Upper lobe of right lung (tissue), 1 donor: ENCODE results near the gene KIAA2012. TPM values are rescaled to one million over a fixed set of nuclear protein-coding genes. Genes with fewer than 3 reads are reported as not detected.

Source experiments
- ATAC-seq: fragments of 200-7000 bp; cut with Tn5 transposase; one replicate; pipeline ENCODE4 v1.9.1; 2020; ENCODE audit warnings: mild to moderate bottlenecking, moderate library complexity
- DNase-seq: peaks from one replicate; pipeline ENCODE4 v3.0.0-alpha.2; 2020
- H3K27ac ChIP-seq: fragments of 200-600 bp; one replicate; pipeline ENCODE4 v1.8.0; 2022
- H3K27me3 ChIP-seq: fragments of 200-600 bp; one replicate; pipeline ENCODE4 v1.8.0; 2022; ENCODE audit warnings: mild to moderate bottlenecking
- H3K36me3 ChIP-seq: fragments of 200-600 bp; one replicate; pipeline ENCODE4 v1.8.0; 2022
- H3K4me1 ChIP-seq: fragments of 200-600 bp; one replicate; pipeline ENCODE4 v1.8.0; 2022
- H3K4me3 ChIP-seq: fragments of 200-600 bp; one replicate; pipeline ENCODE4 v1.8.0; 2022; ENCODE audit warnings: mild to moderate bottlenecking
- H3K9me3 ChIP-seq: fragments of 200-600 bp; one replicate; pipeline ENCODE4 v1.8.0; 2022
- CTCF ChIP-seq: fragments of 200-600 bp; IDR thresholded peaks from one replicate; pipeline ENCODE4 v1.8.0; 2022; ENCODE audit warnings: antibody characterized with exemption
- intact Hi-C: fragments of 100-400 bp; cut with DNase I; formaldehyde crosslinking; loops from one replicate; pipeline ENCODE4 v1.11.0; 2022
- total RNA-seq: library from RNA; stranded (reverse); fragmentation: NEBNext Ultra II Directional; extraction: Animal tissue kit (Norgen Biotek cat#: 25700); gene quantifications from one replicate; pipeline ENCODE4 v1.2.1, GENCODE V29; 2021
- donor health status: DM: no; HTN: yes; CAD: no; lungs with severe emphysema.

KIAA2012 gene
- total RNA-seq, 1 donor from 2014 or later: not detected

GRCh38 chr2:202116691-202117090 is 43.6 kb downstream of the KIAA2012 start:
- H3K9me3 ChIP-seq: no peaks in the 10 kb centered on the region
- DNase-seq (no peak), ATAC-seq (no peak)
- no peak overlapping the region for H3K4me3 ChIP-seq
- intact Hi-C loops: no loop called here
- peaks cover 7% of the 10 kb centered on the region for H3K4me1 ChIP-seq
- H3K36me3 ChIP-seq: no peaks in the 10 kb centered on the region
- no peak for TF ChIP-seq CTCF
- no peaks in the 10 kb centered on the region for H3K27me3 ChIP-seq
- no peak overlapping the region for H3K27ac ChIP-seq

- intact Hi-C loops: no loop called here
- no peak for ATAC-seq
Observed at GRCh38 chr2:202118168-202118567, 45.1 kb downstream of the KIAA2012 start.

GRCh38 chr2:202120828-202121227 is 47.8 kb downstream of the KIAA2012 start:
- Histone ChIP-seq H3K27ac (no peak overlapping the region), H3K27me3 (no peaks in the 10 kb centered on the region), H3K4me1 (no peaks in the 10 kb centered on the region), H3K9me3 (no peaks in the 10 kb centered on the region), H3K36me3 (no peaks in the 10 kb centered on the region), H3K4me3 (no peak overlapping the region)
- intact Hi-C loops: no loop called here
- ATAC-seq: no peak
- no peak for TF ChIP-seq CTCF
- no peak for DNase-seq

More at GRCh38 chr2:202118168-202118567, 45.1 kb downstream of the KIAA2012 start:
- H3K4me3 ChIP-seq: no peak overlapping the region
- no peaks in the 10 kb centered on the region for H3K9me3 ChIP-seq
- no peak overlapping the region for H3K27ac ChIP-seq
- H3K4me1 ChIP-seq: peaks cover 7% of the 10 kb centered on the region
- no peaks in the 10 kb centered on the region for H3K27me3 ChIP-seq
- no peak for DNase-seq
- no peaks in the 10 kb centered on the region for H3K36me3 ChIP-seq
- no peak for TF ChIP-seq CTCF

- Histone ChIP-seq H3K36me3 (no peaks in the 10 kb centered on the region), H3K27me3 (no peaks in the 10 kb centered on the region), H3K4me1 (no peaks in the 10 kb centered on the region), H3K4me3 (no peak overlapping the region), H3K27ac (no peak overlapping the region), H3K9me3 (no peaks in the 10 kb centered on the region)
- intact Hi-C loops: no loop called here
- DNase-seq (no peak), ATAC-seq (peak; percentile 91)
- TF ChIP-seq CTCF: no peak
Observed at GRCh38 chr2:202121532-202122162, 48.6 kb downstream of the KIAA2012 start.

GRCh38 chr2:202122163-202122540 is 49.1 kb downstream of the KIAA2012 start:
- H3K27me3 ChIP-seq: no peaks in the 10 kb centered on the region
- no peak overlapping the region for H3K4me3 ChIP-seq
- no peaks in the 10 kb centered on the region for H3K4me1 ChIP-seq
- H3K27ac ChIP-seq: no peak overlapping the region
- peak; percentile 37 for ATAC-seq
- TF ChIP-seq CTCF: no peak
- intact Hi-C loops: no loop called here
- H3K36me3 ChIP-seq: no peaks in the 10 kb centered on the region
- no peak for DNase-seq
- no peaks in the 10 kb centered on the region for H3K9me3 ChIP-seq
